OCI-LY3 (cell line): Measurements from ENCODE around the gene RBM34.

Experiments used
- EZH2phosphoT487 ChIP-seq: fragments of 200-600 bp; shearing (Covaris generic); IDR thresholded peaks from 2 replicates; pipeline ENCODE4 v1.6.1; 2018; ENCODE audit warnings: antibody characterized with exemption, mixed run types, low read depth
- TF ChIP-seq, protein P1 (sequence below): fragments of 200-600, 300-600 bp; sonication (generic); IDR thresholded peaks from 2 replicates; pipeline ENCODE4 v1.5.1; 2014; ENCODE audit warnings: antibody characterized with exemption, low read length, low read depth

DNA sequence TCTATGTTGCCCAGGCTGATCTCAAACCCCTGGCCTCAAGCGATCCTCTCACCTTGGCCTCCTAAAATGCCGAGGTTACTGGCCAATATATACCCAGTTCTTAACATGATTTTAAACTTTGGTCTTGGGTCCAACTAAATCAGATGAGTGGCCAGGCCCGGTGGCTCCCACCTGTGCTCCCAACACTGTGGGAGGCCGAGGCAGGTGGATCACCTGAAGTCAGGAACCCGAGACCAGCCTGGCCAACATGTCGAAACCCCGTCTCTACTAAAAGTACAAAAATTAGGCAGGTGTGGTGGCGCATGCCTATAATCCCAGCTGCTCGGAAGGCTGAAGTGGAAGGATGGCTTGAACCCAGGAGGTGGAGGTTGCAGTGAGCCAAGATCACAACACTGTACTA is 62.1 kb downstream of the RBM34 start:
- TF ChIP-seq, protein P1, sequence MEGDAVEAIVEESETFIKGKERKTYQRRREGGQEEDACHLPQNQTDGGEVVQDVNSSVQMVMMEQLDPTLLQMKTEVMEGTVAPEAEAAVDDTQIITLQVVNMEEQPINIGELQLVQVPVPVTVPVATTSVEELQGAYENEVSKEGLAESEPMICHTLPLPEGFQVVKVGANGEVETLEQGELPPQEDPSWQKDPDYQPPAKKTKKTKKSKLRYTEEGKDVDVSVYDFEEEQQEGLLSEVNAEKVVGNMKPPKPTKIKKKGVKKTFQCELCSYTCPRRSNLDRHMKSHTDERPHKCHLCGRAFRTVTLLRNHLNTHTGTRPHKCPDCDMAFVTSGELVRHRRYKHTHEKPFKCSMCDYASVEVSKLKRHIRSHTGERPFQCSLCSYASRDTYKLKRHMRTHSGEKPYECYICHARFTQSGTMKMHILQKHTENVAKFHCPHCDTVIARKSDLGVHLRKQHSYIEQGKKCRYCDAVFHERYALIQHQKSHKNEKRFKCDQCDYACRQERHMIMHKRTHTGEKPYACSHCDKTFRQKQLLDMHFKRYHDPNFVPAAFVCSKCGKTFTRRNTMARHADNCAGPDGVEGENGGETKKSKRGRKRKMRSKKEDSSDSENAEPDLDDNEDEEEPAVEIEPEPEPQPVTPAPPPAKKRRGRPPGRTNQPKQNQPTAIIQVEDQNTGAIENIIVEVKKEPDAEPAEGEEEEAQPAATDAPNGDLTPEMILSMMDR, result no peak
- no peak for TF ChIP-seq EZH2phosphoT487
